Body of pancreas (tissue), 4 donors: ENCODE data around the gene SLC25A29.

Source experiments
- POLR2A ChIP-seq, 3 donors: fragments of 450-650 bp; IDR thresholded peaks; one replicate each; pipeline ENCODE4 v1.6.1; 2016; ENCODE audit warnings: antibody characterized with exemption in 3 of 3, mild to moderate bottlenecking in 2 of 3
- TF ChIP-seq, protein P1 (sequence below), 7 experiments: fragments of 450-650 bp in 4 of 7; fragments of 200-600 bp in 3 of 7; sonication (generic) in 3 of 7; IDR thresholded peaks; one replicate each; pipeline ENCODE4 v1.5.1; 2016 to 2019; ENCODE audit warnings: antibody characterized with exemption in 7 of 7

DNA sequence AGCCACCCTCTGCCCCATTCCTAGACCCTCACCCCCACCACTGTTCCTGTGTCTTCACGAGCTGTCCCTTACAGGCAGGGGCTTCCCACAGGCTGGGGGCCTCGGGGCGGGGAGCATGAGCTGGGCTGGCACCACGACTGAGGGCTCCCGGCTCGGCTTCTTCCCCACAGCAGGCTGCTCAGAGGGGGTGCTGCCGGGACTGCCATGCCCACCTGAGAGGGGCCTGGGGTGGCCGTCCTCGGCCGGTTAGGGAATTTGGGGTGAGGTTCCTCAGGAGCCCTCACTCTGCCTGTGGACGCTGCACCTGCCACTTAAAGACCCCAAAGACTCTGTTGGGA is 23.7 kb upstream of the SLC25A29 start:
- TF ChIP-seq, protein P1, sequence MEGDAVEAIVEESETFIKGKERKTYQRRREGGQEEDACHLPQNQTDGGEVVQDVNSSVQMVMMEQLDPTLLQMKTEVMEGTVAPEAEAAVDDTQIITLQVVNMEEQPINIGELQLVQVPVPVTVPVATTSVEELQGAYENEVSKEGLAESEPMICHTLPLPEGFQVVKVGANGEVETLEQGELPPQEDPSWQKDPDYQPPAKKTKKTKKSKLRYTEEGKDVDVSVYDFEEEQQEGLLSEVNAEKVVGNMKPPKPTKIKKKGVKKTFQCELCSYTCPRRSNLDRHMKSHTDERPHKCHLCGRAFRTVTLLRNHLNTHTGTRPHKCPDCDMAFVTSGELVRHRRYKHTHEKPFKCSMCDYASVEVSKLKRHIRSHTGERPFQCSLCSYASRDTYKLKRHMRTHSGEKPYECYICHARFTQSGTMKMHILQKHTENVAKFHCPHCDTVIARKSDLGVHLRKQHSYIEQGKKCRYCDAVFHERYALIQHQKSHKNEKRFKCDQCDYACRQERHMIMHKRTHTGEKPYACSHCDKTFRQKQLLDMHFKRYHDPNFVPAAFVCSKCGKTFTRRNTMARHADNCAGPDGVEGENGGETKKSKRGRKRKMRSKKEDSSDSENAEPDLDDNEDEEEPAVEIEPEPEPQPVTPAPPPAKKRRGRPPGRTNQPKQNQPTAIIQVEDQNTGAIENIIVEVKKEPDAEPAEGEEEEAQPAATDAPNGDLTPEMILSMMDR (IDR thresholded peaks at IDR 0.05): no peak
- TF ChIP-seq POLR2A (IDR thresholded peaks at IDR 0.05): no peak
